ENCODE measurements around the gene PARD3. TPM values are rescaled to one million over a fixed set of nuclear protein-coding genes. Genes with fewer than 3 reads are reported as not detected.
"Not testable (repeated sequence)": the region's sequence is repeated elsewhere in the genome, so short reads cannot be mapped to it uniquely, and the experiment has no call there.

PARD3 gene
- polyA plus RNA-seq, 4 donors = 64.9 to 85.2 (median 73.4) TPM

DNA sequence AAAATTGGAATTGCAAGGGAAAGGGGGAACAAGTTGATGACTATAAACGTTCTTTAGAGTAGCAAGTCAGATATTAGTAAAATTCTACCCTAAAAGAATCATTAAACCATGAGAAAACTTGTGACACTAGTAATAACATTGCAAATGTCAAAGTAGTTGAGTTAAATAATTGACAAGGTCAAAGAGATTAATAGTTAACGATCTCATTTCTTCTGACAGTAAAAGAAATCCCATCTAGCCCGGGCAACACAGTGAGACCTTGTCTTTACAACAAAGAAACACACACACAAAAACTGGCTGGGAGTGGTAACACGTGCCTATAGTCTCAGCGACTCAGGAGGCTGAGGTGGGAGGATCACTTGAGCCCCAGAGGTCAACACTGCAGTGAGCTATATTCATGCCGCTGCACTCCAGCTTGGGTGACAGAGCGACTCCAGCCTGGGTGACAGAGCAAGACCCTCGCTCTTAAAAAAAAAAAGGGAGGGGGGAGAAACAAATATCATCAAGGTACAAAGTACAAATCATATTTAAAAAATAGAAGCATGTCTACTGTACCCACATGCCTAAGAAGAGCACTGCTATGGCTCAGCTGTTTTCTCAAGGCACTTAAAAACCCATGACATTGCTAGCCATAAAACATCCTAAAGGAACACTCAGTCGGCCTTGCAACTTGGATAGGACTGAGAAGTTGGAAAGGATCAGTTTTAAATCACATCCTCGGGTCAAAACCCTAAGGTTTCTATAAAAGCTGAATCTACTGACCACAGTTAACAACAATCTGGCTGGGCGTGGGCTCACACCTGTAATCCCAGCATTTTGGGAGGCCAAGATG is 401.1 kb downstream of the PARD3 start:
- no peak for DNase-seq (ENCODE audit: low read depth in 4 of 4, low spot score in 2 of 4)

DNA sequence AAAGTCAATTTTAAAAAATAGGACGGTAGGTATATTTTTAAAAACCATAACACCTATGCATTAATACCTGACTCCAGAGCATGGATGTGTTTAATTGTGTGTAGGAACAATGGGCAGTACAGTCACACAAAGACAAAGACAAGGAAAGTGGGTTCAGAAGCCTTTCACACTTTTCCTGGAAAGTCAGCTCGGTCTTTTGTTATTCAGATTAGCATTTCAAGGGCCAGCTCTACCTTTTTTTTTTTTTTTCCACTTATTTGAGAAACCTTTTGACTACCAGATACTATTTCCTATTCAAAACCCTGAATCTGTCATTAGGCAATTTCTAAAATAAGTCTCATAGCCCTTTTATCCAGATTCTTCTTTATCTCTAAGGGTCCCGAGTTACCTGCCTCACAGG is 401.9 kb downstream of the PARD3 start:
- DNase-seq (ENCODE audit: low read depth in 4 of 4, low spot score in 2 of 4) = no peak

DNA sequence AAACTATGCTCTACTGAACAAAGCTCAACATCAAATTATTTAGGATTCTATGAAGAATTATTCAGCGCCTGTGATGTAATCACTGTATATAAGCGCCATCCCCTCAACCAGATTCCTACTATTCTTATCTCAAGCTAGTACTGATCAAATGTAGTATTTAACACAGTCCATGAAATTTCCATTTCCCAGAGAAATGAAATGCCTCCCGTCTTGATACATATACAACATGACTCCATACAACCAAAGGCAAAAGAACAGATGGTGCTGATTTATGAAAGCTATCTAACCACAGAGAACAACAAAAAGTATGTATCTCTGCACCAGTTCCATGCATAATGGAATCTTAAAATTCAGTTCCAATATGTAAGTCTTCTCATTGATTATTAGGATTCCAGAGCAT is 406.1 kb downstream of the PARD3 start:
- DNase-seq (ENCODE audit: low read depth in 4 of 4, low spot score in 2 of 4) = no peak

DNA sequence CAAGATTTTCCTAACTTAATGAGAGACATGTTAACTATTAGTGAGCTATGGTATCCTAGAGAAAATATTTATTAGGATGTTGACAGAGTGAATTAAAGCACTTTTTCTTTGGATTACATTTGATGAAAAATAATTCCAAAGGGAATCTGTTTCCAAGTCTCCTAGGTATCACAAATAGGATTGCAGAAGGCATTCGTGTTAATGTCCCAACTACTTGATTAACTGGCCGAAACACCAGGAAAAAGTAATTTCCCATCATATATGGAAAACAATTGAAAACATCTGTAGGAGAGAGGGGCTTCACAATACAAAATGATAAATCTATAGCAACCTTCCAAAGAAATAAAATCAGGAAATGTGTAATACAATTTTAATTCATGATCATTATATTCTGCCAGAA is 406.7 kb downstream of the PARD3 start:
- no peak for DNase-seq (ENCODE audit: low read depth in 4 of 4, low spot score in 2 of 4)

DNA sequence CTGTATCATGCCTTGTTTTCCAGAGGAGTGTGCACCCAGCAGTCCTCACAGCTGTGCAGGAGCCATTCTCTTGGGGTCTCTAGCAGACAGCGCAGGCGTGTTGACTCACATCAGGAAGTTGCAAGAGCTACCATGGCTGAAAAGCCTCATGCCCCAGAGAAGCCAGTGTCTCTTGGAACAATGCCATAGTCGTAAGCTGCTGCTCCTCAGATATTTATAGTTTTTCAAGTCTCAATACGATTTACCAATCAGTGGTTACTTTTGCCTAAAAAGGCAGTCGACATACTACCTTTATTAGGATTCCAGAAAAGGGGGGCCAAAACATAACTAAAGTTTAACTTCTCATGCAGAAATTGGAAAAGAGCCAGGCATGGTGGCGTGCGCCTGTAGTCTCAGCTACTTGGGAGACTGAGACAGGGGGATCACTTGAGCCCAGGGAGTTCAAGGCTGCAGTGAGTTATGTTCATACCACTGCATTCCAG is 407.7 kb downstream of the PARD3 start:
- DNase-seq (ENCODE audit: low read depth in 4 of 4, low spot score in 2 of 4) = no peak

DNA sequence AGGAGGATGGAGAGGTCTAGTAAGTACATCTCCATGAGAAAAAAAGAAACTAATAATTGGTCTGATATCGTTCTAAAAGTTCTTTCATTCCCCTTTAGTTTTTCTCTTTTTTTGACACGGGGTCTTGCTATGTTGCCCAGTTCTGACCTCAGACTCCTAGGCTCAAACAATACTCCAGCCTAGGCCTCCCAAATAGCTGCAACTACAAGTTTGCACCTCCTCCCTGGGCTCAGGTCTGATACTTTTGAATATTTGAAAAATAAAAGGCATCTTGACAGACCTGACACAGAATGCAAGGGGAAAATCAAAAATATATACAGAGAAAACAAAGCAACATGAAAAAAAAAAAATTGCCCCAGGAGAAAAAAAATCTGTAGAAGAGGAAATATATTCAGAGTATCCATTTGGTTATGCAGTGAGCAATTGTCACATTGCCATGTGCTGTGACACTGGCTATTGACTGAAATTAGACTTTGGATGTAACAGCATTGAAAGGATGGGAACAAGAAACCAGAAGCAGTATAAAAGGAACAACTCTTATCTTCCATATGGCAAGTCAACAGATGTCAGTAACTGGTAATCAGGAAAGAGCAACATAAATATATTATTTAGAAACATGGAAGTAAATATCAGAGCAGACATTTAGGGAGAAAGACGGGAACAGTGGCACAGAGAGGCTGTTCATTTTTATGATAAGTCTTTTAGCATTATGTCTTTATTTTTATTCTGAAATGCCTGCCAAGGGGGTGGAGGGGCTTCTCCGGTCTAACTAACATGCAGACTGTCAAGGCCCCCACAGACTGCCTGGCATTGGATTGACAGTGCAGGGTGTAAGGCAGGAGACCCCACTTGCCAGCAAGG is 408.4 kb downstream of the PARD3 start:
- no peak for DNase-seq (ENCODE audit: low read depth in 4 of 4, low spot score in 2 of 4)

DNA sequence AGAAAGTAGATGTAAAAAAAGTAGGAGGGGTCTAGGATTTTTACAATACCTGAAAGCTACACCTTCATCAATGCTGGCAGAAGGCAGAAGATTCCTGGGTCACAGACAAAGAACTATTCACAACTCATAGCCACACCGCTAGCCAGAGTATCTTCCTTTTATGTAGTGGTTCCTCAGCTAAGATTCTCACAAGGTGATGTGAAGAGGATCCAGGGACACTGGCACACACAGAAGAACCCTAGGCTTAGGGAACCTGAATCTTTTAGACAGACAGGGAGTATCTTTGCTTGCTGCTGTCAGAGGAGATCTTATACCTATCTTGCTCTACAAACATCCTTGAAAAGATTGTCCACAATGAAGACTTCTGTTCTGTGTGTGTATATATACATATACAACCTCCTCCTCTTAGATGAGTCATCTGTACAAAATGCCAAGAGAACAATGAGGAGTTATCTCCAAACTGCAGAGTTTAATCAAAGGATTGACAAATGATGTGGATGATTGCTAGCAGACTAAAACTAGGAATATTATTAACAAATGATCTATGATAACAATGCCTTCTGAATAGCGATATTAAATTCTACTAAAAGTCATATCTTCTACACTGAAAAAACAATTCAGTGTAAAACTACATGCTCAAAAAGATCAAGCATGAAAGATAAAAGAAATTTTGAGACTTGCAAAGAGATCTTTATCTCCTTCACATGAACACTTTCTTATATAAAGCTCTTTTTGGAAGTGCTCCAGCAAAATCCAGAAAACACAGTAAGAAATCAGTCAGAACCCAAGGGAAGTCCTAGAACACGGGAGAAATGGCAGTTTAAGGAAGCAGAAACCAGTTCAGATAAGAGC is 409.3 kb downstream of the PARD3 start:
- DNase-seq (ENCODE audit: low read depth in 4 of 4, low spot score in 2 of 4) = no peak

DNA sequence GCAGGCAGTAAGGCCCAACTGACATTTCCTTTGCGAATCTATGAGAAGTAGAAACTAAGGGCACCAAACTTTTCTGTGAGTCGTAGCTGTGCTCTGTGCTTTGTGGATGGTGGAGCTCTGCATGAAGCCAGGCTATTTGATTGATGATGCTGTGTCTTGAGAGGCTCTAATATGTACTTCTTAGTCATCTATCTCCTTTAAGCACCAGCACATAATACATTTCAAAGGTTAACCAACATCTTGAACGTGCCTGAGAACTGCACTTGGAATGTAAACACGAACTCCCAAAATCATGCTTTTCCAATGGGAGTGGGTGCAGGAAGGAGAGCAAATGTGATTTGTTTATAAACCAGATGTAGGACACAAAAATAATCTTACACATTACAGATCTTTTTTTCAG is 411.6 kb downstream of the PARD3 start:
- no peak for DNase-seq (ENCODE audit: low read depth in 4 of 4, low spot score in 2 of 4)

DNA sequence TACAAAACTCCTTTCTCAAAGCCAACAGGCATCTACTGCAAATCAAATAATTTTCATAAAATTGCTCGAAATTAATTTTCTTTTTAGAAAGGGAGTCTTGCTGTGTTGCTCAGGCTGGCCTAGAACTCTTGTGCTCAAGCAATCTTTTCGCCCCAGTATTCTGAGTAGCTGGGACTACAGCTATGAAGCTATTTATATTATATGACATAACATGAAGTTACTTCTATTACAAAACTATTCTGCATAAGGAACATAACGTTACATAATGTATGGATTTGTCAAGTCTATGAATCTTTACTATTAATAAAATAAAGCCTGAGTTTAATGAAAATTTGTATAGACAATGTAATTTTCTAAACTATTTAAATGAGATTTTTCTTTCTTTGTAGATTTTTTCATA is 415.0 kb downstream of the PARD3 start:
- DNase-seq (ENCODE audit: low read depth in 4 of 4, low spot score in 2 of 4) = no peak

DNA sequence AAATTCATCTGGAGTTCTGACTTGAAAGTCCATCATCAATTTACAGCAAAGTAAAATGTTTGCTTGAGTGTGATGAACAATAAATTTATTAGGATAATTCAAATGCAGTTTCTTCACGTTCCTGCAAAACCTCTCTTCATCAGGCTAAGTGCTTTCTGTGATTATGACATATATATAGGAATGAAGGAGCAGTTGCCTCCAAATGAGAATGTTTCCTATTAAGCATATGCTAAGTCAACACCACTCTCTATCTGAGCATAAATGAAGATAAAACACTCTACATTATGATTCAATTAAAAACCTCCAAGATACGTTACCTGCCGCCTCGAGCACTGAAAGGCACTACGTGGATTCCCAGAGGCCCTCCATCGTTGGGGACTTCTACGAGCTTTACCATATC is 416.1 kb downstream of the PARD3 start:
- no peak for DNase-seq (ENCODE audit: low read depth in 4 of 4, low spot score in 2 of 4)

DNA sequence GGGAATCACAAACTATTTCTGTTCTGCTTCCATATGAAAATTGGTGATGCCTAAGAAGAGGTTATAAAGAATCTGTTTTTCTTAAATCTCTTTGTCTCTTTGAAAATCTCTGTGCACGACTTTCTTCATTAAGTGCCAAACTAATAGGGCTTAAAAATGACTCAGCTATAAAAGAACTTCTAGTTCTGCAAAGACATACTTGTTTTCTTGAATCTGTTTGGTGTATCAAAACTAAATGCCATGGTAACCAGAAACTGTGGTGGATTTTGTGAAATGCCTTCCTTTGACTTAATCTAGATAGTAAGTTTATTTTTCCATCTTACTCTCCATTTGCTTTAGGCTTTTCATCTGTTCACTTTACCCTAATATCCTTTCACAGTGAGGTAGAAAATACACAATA is 417.8 kb downstream of the PARD3 start:
- DNase-seq (ENCODE audit: low read depth in 4 of 4, low spot score in 2 of 4) = no peak

DNA sequence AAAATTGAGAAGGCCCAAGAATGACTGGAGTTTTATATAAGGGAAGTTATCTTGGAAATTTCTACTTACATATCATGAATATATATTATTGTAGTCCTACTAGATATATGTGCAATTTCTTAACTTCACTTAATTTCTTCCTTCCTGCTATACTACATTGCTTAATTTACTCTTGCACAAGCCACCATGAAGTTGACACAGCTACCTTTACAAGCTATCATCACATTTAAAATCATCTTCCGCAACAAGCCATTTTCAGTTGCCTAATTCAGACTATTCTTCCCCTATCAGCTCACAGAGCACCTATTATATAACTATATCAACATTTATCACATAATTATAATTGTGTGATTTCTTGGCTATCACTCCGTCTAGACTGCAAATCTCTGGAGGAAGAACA is 418.4 kb downstream of the PARD3 start:
- no peak for DNase-seq (ENCODE audit: low read depth in 4 of 4, low spot score in 2 of 4)

DNA sequence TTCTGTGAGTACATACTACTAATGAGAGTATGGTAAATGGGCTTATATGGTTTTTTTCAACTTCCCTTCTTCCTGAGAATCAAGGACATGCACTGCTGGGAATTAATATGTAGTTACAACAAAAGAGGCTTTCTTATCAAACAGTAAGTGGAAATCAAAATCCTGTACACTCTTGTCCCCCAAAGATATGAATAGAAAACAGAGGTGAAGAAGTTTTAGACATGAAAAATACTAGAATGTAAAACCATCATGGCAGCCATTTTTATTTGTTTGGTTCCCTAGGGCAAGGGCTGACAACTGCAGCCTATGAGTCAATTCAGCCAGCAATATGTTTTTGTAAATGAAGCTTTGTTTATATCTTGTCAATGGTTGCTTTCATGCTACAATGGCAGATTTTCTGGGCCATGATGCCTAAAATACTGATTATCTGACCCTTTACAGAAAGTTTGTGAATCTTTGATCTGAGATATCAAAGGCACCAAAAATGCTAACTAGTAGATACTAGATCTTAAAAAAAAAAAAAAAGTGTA is 422.4 kb downstream of the PARD3 start:
- DNase-seq (ENCODE audit: low read depth in 4 of 4, low spot score in 2 of 4) = no peak

DNA sequence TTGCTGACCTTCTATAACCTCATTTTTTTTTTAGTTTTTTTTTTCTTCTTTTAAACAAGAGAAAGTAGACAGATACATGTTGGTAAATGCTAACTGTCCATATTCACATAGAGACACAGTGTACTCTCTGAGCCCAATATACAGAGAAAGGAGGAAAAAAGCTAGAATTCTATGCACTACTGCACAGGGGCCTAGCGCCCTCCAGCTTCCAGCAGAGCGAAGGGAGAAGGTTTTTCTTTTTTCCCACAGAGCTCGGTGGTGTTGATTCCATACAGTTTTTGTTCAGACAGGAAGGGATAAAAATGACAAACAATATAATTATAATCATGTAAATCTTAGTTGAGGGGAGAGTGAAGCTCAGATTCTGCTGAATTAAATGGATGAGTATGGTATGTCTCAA is 423.9 kb downstream of the PARD3 start:
- not testable (repeated sequence) for DNase-seq (ENCODE audit: low read depth in 4 of 4, low spot score in 2 of 4)

DNA sequence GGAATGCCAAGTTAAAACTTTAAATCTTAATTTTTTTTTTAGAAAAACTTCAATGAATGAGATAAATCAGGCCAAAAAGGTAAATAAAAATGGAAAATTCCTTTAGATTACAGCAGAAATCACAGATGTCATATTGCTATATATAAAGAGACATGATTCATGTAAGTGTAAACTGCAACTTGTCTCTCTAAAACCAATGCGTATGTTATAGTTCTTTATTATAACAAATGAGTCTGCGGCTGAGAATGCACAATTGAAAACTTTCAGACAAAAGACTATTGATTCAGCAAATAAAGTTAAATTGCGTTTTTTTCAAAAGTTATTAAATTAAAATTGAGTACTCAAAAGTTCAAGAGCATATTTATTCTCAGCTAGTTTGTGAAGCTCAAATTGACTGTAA is 425.3 kb downstream of the PARD3 start:
- no peak for DNase-seq (ENCODE audit: low read depth in 4 of 4, low spot score in 2 of 4)

DNA sequence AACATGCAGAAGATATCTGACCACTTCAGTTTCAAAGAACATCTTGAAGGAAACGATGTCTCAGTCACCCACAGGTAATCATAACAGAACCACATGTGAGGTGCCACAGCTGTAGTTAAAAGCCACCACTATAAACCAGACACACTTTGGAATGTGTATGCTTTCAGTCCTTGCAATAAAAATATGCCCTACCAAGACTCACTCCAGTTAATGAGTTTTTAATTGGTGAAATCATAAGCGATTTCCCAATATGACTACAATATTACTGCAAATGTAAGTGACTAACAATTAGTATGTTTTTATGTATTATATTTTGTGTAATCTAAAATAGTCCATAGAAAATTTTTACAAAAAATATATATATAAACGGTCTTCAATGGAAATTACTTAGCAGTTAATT is 428.2 kb downstream of the PARD3 start:
- no peak for DNase-seq (ENCODE audit: low read depth in 4 of 4, low spot score in 2 of 4)

DNA sequence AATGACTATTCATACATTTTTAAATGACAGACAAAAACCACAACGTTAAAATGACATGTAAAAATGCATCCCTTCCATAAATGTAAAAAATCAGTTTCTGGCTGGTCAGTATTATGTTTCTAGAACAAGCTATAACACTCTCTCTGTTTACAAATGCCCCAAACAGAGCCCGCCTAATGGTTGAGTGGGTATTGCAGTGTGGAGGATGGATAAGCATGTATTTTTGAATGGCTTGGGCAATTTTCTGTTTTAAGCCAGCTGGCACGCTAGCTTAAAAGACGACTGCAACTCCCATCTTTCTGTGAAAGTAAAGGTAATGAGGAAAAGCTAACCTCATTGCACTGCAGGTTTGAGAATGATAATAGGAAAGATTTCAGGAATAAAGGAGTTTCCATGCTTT is 430.7 kb downstream of the PARD3 start:
- no peak for DNase-seq (ENCODE audit: low read depth in 4 of 4, low spot score in 2 of 4)

DNA sequence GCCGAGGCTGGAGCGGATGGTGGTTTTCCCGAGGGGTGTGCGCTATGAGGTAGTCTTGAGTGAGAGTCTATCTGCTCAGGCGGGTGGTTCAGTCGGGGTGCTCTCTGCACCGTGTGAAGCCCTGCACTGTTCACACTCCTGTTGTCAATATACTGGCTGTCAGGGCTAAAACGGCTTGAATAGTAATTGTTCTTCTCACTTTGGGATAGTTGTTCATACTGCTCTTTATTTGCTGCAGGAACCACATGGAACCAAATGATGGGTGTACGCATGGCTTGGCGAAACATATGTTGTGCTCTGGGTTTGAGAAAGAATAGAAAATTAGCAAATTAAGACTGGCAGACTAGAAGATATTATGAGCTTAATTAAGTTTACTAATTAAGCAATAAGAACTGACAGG is 432.5 kb downstream of the PARD3 start:
- DNase-seq (ENCODE audit: low read depth in 4 of 4, low spot score in 2 of 4) = no peak

DNA sequence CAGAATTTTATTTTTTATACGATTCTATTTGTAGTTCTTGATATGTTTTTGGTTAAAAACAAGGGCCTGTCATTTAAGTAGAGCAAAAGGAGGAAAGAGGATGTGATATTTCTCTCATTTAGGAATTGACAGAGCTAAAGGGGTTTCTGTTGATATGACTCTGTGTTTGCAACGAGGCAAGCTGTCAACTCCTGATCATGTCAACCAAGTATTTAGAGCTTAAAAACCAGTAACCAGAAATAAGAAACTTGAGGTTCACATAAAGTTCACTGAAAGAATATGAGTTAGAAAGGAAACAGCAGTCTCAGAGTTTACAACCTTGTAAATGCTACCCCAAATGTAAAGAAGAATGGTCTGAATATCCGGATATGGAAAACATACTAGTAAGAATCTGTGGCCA is 434.2 kb downstream of the PARD3 start:
- DNase-seq (ENCODE audit: low read depth in 4 of 4, low spot score in 2 of 4) = no peak

DNA sequence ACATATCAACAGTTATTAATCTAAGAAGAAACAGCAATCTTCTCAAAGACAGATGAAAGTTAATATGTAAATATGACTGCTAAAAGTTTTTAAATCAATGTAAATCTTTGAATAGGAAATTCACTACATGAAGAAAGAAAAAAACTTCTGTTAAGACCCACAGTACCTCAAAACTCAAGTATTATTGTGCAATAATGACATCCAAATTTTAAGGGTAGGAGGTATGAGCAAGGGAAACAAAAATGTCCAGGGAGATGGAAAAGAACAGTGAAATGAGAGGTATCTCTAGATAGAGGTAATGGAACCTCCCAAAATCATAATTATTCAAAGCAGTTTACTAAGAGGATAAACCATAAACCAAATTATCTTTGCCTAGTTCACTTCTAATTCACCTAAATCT is 436.8 kb downstream of the PARD3 start:
- no peak for DNase-seq (ENCODE audit: low read depth in 4 of 4, low spot score in 2 of 4)

DNA sequence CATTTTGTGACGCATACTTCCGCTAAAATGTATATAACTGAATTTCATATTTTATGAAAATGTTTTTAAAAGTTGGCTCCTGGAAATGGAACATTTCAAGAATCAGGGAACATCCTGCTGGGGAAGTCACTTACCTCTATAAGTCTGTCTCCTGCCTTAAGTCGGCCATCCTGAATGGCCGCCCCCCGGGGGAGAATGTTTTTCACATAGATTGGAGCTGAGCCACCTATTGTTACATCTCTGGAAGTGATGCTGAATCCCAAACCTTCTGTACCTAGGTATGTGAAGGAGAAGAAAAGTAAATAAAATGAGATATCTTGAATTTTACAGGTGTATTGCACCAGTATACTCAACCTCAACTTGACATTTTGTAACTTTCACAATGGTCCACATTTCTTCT is 437.3 kb downstream of the PARD3 start:
- no peak for DNase-seq (ENCODE audit: low read depth in 4 of 4, low spot score in 2 of 4)
